Raji (cell line): ENCODE data around the gene ZDHHC9.

Source experiments
- POLR2A ChIP-seq: IDR thresholded peaks from 2 replicates; pipeline ENCODE4 v1.6.1; 2011; ENCODE audit warnings: low read depth, low read length, control low read depth; ENCODE audit not compliant: insufficient read depth

Gene ZDHHC9

DNA sequence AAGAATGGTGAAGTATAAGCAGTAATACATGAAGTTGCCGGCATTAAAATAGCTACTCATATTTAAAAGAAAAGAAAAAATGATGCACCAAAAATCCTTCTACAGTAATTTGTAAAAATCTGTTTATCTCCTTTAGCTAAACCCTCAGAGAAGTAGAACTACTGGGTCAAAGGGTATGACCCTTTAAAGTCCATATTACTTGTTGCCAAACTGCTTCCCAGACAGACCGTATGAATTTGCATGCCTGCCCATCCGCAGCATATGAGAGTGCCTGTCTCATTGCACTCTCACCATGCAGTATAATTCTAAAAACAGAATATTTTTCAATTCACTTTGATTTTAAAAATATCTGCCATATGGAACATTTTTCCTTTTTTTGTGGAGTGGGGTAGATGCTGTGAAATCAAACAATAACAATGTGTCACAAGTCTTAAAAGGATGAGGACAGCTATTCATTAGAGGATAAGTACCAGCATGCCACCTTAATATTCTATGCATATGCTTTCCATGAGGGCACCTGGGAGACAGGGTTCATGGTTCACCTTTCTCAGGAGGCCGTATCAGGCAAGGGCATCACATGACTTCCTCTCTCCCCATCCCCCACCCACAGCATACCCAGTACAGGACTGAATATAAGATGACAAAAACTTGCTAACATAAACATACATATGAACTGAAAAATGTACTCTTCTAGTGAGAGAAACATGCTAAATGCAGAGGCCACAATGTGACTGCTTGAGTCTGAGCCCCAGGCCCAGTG is 17.8 kb downstream of the ZDHHC9 start:
- no peak for TF ChIP-seq POLR2A

DNA sequence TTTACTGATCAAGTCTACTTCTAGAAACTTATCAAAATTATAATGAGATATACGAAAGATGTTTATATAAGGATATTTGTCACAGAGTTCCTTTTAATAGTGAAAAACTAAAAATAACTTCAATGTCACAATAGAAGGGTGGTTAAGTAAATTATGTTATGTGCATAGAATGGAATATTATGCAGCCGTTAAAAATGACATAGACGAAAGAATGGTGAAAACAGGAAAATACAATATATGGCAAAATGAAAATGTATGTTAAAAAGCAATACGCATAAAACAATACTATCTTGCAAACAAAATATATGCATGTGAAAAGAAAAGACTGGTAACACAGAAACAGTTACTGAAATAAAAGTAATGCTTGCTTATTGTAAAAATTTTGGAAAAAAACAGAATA is 19.1 kb downstream of the ZDHHC9 start:
- TF ChIP-seq POLR2A, result no peak

DNA sequence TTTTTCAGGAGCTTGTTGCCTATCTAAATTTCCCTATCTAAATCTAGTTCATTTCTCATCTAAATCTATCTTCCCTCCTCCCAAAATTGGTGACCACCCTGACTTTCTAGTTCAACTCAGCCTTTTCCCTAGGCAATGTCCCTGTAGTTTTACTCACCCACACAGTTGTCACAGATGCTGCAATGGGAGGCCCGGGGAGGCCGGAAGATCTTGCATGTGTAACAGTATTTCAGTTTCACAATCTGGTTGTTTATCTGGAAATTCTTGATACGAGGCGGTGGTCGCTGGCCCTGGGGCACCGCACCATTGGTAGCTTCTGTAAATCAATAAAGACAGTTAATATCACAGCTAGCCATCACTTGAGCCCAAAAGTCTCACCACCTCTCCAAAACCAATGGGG is 20.2 kb downstream of the ZDHHC9 start:
- no peak for TF ChIP-seq POLR2A

DNA sequence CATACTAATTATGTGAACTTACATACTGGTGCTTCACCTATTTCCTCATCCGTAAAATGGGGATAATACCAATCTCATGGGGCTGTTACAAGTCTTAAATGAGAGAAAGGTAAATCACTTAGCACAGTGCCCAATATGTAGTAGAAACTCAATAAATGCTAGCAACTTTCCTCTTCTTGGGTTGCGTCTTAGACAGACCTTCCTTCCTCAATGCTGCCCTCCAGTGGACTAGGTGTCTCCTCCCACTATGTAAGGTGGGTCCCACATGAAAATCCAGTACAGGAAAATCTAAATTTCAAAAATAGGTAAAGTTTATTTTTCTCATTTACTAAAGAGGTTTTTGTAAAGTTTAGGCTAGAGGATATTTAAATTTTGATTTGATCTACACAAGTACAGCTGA is 20.6 kb downstream of the ZDHHC9 start:
- no peak for TF ChIP-seq POLR2A

DNA sequence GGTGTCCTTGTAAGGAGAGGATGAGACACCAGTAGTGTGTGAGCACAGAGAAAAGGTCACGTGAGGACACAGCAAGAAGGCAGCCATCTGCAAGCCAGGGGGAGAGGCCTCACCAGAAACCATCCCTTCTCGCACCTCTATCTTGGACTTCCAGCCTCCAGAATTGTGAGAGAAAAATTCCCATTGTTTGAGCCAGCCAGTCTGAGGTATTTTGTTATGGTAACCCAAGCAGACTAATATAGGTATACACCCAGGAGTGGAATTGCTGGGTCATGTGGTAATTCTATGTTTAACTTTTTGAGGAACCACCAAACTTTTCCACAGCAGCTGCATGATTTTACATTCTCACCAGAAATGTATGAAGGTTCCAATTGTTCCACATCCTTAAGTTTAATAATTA is 25.6 kb downstream of the ZDHHC9 start:
- no peak for TF ChIP-seq POLR2A

DNA sequence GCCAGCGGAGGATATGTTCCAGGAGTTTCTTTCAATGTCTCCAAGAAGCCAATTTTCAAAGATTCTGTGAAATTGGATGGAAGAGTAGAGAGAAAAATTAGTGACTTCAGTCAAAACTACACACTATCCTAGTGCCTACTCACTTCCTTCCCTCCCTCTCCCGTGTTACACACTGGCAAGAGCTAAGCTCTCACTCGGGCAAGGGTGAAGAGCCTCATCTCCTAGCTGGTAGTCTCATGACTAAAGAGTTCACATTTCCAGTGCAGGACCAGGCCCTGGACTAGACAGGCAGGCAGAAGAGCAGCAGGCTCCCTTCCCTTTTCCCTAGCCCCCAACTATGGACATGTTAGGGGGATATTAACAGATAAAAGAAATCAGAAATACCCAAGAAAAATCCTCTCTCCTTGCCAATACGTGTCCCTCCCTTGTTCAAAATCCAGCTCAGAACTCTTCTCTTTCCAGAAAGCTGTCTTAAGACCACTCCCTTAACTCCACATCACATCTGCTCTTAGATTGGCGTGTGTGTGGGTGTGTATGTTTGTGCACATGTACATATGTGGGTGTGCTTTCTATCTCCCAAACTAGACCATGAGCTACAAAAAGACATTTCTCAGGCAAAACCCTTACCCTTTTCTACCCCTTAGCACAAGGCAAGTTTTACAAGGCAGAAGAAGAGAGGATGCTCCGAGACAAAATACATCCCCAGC is 29.9 kb downstream of the ZDHHC9 start:
- no peak for TF ChIP-seq POLR2A

DNA sequence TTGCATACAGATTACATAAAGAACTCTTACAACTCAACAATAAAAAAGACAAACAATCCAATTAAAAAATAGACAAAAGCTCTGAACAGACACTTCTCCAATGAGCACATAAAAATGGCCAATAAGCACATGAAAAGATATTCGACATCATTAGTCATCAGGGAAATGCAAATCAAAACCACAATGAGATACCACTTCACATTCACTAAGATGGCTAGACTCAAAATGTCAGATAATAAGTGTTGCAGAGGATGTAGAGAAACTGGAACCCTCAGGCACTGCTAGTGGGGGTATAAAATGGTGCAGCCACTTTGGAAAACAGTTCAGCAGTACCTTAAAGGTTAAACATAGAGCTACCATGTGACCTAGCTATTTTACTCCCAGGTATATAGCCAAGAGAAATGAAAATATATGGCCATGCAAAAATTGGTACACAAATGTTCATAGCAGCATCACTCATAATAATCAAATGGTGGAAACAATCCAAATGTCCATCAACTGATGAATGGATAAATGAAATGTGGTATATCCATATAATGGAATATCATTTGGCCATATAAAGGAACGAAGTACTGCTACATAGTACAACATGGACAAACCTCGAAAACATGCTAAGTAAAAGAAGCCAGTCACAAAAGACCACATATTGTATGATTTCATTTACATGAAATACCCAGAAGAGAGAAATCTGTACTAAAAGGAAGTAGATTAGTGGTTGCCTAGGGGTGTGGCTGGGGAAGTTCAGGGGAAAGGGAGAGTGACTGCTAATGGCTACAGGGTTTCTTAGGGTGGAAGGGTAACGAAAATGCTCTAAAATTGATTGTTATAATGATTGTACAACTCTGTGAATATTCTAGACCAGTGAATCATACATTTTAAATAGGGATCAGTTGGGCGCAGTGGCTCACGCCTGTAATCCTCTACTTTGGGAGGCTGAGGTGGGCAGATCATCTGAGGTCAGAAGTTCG is 34.6 kb downstream of the ZDHHC9 start:
- TF ChIP-seq POLR2A, result no peak

DNA sequence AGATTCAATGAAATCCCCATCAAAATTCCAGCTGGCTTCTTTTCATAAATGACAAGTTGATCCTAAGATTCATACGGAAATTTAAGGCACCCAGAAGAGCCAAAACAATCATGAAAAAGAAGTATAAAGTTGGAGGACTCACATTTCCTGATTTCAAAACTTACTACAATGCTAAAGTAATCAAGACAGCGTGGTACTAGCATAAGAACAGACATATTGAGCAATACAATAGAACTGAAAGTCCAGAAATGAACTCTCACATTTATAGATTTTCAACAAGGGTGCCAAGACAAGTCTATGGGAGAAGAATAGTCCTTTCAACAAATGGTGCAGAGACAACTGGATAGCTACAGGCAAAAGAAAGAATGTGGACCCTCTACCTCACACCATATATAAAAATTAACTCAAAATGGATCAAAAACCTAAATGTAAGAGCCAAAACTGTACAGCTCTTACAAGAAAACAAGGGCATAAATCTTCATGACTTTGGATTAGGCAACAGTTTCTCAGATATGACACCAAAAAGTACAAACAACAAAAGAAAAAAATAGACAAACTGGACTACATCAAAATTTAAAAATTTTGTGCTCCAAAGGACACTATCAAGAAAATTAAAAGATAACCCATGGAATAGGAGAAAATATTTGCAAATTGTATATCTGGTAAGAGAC is 35.4 kb downstream of the ZDHHC9 start:
- TF ChIP-seq POLR2A, result no peak

DNA sequence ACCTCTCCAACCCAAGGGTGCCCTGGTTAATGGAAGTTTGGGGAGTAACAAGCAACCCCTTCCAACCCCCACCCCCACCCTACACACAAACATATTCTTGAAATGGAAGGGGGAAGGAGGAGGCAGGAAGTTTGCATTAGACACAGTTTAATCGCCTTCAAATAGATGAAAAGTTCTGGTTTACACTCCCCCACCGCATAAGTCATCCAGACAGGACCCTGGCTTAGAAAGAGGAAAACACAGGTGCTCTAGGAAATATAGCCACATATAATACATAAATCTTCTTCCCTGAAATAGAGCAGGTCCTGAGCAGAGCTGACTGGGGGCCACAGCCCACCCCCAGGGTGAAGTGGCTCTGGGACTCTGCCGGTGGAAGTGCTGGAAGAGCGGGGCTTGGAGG is 38.9 kb downstream of the ZDHHC9 start:
- no peak for TF ChIP-seq POLR2A

DNA sequence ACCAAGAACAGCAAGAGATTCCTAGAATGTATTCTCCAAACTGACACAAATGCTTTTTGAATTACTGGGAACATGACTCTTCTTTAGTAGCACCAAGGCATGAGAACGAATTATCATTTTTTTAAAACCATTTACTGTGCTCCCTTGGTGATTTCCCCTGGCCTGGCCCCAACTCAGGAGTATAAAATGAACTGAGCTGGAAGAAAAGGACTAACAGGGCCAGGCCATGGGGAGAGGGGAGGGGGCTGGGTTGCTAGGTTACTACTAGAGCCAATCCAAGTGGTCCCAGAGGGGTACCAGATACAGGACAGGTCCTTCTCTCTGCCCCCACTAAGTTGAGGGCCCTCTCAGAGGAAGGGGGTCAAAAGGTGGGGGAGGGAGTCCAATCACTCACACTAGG is 40.8 kb downstream of the ZDHHC9 start:
- TF ChIP-seq POLR2A, result no peak

DNA sequence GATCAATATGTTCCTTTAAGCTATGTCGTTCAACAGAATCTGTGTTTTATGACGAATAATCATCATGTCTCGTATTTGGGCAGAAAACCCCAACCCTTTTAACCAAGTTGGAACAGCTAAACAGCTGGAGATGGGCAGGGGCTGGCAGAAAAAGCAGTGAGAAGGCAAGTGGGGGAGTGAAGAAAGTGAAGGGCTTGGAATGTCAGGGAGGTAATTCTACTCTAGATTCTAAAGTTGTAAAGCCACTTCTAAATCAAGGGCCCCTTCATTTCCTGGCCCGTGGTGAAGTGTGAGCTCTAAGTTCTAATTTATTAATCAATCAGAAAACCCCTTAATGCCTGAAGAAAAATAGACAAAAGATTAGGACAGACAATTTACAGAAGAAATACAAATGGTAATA is 43.5 kb downstream of the ZDHHC9 start:
- no peak for TF ChIP-seq POLR2A

DNA sequence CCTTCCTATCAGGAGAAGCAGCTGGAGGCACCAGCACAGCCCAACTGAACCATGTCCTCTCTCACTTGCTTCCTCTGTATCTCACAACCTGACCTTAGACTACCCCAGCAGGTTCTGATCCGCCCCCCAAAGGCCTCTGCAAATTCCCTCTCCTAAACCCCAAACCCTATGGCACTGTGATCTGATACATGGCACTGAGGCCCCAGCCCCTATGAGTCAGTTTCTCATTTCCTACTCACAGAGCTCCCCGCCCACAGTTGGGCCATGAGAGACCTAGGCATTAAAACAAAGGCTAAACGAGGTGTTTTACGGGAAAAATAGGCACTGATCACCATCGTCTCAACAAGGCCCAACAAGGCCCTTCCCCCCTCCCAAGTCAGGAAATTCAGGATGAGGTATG is 44.8 kb downstream of the ZDHHC9 start:
- no peak for TF ChIP-seq POLR2A

DNA sequence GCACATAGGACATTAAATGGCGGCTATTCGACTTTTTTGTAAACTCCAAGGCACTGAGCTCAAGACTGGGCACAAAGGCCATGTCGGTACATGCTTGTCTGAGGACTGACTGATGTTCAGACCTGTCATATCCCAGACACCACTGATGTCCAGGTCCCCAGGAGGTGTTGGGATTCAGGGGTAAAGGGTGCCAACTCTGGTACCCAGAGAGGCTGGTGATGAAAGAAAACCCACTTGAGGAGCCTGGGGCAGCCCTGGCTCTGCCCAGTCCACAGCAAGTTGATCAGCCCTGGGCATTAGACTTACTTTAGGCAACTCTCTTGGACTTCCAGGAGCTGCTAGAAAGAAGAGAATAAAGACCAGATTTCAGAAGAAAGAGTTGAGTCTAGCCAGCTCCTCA is 45.2 kb downstream of the ZDHHC9 start:
- TF ChIP-seq POLR2A, result no peak

DNA sequence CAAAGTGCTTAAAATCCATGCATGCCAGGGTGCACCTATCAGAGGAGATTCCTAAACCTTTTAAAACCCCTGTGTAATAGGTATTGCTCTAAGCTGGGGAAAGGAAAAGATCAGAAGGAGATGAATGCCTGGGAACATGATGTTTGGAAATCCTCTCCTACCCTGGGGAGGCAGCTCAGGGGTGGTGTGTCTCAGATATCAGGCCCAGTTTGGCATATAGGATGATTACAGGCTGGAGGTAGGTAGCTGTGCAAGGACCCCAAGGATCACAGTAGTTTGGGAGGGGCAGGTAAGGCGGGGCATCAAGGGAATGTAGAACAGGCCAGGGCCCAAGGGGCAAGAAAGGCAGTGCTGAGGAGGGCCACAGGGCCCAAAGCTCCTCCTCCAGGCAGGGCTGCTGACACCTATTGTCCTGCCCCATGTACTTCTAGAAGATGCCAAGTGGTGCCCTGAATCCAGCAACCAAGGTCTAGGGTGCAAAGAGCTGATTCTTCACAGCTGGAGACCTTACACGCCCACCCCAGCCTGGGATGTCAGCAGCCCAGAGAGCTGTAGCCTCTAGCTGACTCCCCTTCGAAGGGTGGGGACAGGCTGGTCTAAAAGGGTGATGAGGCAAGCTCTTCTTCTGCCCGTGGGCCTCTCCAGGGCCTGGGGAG is 46.3 kb downstream of the ZDHHC9 start:
- TF ChIP-seq POLR2A, result no peak
